ENCODE measurements around the gene AKAP12.

Gene AKAP12

DNA sequence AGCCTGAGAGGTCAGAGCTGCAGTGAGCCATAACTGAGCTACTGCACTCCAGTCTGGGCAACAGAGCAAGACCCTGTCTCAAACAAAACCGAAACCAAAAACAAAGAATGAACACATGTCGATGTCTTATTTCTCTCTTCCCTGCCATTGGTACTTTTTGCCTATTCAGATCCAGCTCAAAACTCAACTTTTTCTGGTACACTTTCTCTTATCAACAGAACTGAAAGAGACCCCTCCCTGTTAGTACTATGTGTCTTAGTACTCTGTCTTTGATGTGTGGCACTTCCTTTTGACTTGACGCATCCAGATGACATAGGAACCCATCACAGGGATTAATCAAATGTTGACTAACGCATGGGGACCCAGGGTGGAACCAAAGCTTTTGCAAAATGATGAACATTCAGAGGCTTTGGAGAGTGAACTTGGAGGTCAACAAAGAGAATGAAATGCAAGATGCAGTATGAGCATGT, 44.8 kb downstream of the AKAP12 start:
- no peak for DNase-seq (ENCODE audit: low read depth)

DNA sequence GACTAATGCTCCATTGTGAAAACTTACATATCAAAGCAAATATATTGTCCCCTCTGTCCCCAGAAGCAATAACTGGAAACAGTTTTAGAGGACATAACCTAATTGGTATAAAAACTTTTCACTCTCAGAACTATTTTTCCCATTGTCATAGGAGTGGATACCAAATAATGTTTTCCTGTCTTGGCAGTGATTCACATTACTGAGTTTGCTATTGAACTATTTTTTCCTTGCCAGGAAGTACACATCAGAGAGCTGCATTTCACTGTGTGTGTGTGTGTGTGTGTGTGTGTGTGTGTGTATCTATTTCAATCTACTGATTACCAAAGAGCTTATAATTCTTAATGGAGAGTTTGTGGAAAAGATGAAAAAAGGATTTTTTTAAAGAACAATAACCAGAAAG, 45.4 kb downstream of the AKAP12 start:
- no peak for DNase-seq (ENCODE audit: low read depth)

DNA sequence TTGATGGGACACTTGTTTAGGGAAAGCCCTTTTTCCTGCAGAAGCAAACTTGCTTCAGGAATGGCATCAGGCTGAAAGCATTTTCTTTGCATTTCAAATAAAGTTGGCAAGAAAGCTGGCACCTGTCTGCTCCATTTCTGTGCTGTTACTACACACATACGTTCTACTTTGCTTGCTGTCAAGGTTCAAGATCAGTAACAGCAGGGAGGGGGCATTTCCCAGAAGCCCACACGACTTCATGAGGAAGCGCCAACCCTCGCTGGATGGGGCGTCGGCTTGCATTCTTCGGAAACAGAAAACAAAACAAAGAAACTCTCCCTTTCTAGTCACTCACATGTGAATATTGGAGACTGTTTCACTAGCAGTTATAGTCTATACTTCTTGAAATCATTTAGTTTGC, 46.4 kb downstream of the AKAP12 start:
- no peak for DNase-seq (ENCODE audit: low read depth)

DNA sequence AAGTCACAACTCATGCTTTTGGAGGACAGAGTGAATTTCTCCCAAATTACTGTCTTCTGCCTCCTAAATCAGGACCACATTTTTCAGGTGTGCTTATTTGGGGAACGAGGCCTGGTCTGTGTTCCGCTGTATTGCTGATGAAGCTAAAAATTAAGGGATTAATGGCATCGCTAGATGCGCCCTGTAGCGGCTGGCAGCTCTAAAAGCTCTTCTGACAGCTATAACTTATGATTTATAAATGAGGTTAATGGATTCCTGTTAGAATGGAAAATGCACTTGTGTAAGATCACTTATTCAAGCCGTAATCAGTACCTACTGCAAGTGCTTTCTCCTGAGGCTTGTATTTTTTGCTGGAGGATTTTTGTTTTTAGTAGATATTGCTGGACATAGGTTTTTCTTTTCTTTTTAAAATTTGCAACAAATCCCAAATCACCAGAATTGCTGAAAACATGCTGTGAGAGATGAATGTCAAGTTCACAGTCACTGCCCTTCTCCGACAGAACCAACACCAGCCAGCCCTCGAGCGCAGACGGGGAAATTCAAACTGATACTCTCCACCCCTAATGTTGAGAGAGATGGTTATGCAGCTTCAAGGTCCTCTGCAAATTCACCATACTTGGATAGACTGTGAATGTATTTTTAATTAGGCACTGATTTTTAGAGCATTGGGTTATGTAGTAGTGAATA, 49.1 kb downstream of the AKAP12 start:
- DNase-seq (ENCODE audit: low read depth) = no peak

DNA sequence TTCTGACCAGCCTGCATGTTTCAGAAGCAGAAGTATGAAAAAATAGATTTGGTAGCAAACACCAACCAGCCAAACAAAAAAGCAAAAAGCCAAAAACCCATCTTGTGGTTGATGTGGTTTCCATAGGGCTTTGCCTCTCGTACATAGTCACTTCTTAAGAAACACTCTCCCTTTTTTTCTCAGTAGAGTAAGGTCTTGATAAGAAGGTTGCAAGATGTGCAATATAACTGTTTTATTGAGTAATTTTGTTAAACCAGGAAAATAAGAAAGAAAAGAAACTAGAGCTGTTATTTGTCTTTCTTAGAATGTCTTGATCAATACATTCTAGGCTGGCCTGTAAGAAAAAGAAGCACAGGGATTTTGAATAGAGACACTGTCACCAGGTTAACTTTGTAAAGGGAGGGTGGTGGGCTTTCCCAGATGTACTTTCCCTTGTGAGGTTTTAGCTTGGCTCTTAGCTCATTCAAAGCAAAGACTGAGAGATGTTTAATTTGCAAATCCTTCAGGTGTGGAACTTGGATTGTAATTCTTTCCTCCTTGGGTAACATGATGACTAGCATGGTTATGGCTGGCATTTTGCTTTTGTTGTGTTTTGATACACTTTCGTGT, 49.7 kb downstream of the AKAP12 start:
- DNase-seq (ENCODE audit: low read depth) = no peak

DNA sequence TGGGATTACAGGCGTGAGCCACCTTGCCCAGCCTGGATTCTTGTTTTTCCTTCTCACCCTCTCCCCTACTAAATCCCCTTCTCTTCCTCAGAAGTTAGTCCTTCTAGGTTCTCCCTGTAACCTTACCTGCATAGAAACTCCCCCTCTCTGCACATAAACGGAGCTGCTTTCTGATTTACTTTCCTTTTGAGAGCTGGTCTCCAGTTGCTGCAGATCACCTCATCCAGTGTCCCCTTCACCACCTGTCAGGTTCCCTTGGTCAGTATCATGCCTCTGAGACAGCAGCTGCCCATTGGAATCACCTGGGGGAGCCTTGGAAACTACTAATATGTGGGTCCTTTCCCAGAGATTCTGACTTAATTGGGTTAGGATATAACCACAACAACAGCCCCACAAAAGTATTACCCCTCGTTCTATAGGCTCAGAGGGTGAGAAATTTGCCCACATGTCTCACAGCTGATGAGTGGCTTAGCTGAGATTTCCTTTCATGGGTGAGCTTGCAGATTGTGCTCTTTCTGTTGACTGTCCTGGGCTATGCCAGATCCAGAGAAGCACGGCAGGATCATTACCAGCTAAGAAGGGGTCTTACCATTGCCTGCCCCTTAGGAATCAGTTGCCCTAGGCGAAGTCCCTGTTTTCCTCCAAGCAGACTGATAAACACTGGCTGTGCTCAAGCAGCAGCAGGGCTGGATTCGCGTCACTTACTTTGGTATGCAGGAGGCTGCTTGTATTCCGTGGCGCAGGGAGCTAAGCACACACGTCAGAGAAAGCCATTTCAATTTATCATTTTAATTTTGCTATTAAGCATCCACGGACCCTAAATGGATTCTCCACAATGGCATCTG, 51.3 kb downstream of the AKAP12 start:
- DNase-seq (ENCODE audit: low read depth) = no peak

DNA sequence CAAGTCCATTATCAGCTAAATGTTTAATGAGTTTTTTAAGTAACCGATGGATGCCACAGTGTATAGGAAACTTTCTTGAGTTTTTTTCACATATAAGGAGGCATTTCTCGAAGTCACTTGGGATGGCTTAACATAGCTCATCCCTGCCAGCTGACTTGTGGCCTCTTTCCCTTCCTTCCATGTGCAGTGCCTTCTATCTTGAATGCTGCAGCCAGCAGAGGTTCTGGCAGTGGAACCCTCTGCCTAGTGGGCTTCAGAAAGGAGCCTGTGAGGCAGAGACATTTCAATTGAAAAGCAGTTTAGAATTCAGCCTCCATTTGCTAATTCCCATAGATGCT, 51.9 kb downstream of the AKAP12 start:
- DNase-seq (ENCODE audit: low read depth) = no peak

DNA sequence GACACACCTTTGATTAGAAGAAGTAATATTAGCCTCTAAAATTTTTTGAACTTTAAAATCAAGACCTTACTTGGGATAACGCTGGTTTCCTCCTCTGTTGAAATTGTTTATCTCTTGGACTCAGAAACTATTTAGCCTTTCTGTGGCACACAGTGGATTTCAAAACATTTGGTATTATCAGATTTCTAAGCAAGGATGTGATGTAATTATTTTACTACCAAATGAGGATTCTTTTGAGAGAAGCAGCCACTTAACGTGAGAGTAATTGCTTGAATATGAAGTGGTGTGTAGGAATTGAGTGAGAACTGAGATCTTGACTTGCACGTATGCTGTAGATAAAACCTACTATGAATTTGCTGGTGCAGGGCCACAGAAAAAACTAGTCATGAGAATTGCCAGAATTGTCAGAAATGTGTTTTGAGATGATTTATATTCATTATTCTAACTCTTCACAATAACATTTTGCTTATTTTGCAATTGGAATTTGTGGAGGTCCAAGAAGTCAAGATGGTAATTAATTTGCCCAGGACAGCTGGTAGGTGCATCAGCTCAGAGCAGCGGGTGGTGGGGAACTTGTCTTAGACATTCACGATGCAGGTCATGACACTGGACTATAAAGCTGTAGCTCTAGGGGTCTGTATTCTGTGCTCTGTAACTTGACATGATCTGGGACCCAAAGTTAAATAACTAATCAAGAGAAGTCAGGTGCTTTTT, 53.4 kb downstream of the AKAP12 start:
- DNase-seq (ENCODE audit: low read depth) = no peak

DNA sequence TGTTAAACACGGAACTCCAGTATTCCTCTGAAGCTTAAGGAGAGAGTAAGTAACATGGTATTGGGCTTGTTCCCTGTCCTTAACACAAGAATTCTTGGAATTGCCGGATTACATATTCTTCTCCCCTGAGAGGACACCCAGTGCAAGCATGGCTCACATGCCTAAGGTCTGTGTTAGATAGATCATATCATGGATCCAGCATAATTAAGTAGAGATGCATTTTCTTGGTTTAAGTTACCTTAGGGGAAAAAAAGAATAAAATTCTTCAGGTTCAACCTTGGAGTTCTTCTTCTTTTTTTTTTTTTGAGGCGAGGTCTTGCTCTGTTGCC, 53.9 kb downstream of the AKAP12 start:
- no peak for DNase-seq (ENCODE audit: low read depth)

DNA sequence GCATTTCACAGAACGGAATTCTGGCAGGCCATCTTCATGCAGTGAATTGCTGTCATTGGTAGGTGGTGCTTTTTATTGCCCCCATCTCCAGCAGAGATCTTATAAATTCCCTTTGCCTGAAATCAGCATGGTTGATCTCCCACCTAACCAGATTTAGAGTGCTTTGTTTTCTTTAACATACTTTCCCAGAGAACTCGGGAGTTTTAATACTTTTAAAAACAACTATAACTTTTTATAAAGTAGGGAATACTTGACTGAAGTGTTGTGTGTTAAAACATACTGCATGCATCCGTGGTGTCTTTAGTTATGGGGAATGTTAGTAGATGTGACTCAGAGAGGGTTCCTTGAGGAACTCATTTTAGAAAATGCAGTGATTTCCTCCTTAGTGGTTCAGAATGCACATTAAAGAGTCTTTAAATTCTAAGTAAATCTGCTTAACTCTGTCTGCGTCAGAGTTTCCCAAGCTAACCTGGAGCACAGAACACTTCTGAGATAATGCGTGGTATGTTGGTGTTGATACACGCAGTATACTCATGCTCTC, 54.9 kb downstream of the AKAP12 start:
- no peak for DNase-seq (ENCODE audit: low read depth)

DNA sequence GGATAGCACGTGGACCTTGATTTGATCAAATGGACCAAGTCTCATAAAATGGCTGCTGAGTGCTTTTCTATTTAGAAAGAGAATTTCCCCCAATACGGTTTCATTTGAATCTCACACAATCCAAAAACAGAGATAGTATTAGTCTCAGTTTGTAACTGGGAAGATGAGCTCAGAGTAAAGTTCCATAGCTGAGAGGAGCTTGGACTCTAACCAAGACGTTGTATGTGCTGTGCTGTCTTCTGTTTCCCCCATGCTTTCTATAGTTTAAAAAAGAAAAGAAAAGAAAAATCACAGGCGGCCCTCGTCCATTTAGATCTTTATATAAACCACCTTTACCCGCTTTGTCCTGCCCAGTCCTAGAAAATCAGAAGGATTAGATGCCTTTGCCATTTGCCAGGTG, 58.1 kb downstream of the AKAP12 start:
- DNase-seq (ENCODE audit: low read depth) = no peak

DNA sequence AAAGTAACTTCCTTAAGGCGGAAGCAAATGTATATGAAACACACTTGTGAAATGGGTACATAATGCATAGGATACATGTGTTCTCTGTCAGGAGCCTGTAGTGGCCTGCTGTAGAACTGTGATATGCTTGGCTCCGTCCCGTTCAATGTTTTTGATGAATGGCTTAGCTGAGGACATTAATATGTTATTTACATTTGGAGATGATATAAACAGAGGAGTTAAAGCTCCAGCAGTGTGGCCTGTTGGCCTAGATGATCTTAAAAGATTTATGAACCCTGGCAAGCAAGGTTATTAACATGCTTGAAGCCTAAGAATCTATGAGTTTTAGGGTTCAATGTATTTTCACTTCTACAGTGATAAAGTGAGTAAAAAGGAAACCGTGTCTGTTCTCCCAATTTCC, 59.2 kb downstream of the AKAP12 start:
- DNase-seq (ENCODE audit: low read depth) = no peak

DNA sequence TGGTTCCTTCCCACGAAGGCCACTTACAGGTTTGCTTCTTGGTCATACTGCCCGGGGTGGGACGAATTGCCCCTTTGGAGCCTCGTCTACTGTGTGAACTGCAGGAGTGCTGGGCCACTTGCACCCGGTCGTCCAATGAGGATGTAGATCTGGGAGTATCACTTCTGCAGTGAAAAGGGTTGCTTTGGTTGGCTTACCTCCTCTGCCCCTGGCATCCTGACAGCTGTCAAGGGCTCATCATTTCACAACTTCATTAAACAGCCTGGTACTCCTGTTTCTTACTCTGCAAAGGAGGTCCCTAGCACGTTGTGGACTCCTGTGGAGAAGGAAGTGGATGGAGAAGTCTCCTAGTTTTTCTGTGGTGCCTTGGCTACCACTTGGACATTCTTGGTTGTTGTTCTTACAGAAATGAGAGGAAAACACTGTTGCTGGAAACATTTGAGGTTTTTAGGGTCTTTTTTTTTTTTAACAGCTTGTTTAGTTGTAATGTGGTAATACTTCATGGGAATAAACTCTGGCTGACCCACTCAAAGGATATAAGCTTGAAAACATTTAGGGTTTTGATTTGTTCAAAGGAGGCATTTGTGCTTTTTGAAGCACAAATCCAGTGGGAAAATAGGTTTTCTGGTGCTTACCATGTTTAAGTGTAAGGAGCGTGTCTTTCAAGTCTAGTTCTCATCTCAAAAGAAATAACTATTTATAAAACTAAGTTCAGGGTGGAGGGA, 60.7 kb downstream of the AKAP12 start:
- no peak for DNase-seq (ENCODE audit: low read depth)

DNA sequence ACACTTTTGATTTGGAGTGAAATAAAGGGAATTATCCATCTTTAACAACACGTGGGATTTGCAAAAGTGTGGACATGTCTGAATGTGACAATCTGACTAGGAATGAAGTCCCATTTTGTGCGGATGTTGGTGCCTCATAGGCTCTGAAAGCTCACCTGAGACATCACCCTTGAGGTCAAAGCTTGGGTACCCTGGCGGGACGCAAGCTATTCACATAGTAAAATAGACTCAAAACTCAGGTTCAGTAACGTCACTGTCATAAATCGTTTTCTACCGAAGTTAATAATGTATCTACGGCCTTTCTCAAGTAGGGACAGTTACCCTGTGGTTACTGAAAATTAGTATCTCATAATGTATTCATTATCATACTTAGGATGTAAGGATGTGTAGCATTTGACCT, 61.8 kb downstream of the AKAP12 start:
- no peak for DNase-seq (ENCODE audit: low read depth)

DNA sequence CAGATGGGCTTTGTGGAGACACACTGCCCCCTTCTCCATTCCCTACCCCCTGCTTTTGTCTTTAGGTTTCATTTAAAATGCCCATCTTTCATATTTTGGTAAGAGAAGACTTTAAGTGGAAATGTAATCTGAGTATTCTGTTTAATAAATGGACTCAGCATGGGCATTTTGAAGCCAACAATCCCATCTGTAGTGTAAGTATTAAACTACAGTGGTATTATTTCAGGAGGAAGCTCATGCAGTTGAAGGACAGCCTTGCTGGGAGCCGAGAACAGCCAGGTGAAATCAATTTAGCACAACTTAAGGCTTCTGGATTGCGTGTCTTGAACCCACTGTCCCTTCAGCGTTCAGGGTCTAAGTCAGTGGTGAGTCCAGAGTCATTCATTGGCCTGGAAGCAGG, 63.5 kb downstream of the AKAP12 start:
- no peak for DNase-seq (ENCODE audit: low read depth)

DNA sequence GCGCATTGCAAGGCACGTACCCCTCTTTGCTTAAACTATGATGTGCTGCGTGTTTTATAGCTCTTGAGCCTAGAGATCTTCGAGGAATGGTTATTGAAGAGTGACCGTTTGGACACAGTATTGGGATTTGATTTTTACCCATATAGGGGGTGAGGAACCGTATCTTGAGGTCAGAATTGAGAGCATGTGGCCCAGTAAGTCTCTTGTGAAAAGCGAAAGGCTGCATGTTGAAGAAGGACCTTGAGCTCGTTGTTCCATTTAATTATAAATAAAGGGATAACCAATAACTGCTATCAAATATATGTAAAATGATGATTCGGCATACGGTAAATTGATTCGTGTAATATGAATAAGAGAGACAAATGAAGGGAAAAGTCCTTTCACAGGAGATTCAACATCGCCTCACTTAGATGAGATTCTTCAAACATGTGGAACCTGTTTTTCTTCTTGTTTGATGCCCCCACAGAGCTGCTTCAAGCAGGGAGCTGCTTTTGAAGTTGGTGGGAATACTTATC, 66.6 kb downstream of the AKAP12 start:
- no peak for DNase-seq (ENCODE audit: low read depth)

DNA sequence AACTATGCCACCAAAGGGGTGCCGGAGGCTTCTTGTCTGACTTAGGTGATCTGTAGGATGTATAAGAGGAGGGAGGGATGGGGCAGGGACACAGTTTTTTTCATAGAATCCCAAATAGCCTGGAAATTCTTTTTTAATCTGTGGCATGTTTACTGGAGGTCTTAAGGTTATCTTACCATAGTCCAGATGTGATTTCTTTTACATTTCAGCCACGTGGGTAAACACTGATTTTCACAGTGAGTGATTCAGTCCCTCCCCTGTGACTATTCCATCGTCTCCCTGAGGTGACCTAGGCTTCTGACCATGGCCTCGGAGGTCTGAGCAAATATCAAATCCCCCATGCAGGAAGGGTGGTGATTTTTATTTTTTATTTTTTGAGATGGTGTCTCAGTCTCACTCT, 67.7 kb downstream of the AKAP12 start:
- DNase-seq (ENCODE audit: low read depth) = no peak

DNA sequence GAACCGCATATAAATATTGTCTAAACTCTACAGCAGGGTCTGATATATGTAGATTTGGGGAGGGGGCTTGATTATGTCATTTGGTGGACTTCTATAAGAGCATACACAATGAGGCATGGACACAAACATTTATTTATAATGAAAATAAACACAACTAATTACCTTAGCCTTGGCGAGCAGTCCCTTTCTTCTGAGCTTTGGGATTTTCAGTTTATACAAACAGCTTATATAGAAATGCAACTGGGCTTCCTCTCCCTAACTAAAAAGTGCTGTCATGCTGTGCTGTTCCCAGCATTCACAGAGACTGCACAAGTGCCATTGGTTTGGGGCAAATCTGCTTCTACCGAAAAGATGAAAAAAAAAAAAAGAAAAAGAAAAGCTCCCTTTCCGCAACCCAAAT, 69.9 kb downstream of the AKAP12 start:
- no peak for DNase-seq (ENCODE audit: low read depth)

DNA sequence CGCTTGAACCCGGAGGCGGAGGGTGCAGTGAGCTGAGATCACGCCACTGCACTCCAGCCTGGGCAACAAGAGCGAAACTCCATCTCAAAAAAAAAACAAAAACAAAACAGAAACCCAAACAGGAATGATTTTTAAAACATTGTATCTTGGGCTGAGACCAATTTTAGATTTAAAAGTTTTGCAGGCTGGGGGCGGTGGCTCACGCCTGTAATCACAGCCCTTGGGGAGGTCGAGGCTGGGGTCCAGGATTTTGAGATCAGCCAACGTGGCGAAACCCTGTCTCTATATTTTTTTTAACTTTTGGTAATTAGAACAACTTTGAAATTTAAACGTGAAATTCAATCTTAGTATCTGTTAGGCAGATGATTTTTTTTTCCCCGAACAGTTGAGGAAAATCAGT, 70.5 kb downstream of the AKAP12 start:
- no peak for DNase-seq (ENCODE audit: low read depth)

DNA sequence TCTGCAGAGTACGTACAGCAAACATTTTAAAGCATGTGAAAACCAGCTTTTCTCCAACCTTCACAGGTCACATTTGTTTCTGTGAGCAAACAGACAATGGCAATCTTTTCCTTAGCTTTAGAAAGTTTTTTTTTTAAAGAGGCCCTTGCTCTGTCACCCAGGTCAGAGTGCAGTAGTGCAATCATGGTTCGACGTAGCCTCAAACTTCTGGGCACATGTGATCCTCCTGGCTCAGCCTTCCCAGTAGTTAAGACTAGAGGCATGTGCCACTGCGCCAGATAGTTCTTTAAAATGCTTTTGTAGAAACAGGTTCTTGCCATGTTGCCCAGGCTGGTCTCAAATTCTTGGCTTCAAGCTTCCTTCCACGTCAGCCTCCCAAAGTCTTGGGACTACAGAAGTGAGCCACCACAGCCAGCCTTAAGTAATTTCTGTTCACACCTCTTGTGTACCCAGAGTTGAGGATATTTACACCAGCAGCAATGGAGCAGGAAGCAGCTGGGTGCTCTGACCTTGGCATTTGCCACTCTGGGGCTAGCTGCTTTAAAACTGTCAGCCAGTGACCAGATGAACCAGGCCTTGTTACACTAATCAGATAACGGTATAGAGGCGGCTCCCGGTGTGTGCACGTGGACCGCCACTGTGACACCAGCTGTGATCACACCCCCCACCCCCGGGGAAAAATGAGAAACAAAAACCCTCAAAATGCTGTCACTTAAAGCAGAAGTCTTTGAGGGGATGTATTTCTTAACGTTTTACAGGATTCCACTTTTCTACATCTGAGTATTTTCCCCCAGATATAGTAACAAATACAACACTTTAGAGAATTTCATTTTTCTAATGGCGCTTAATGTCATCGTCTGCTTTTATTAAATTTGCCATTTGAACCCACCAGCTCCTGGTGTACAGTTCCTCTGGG, 71.3 kb downstream of the AKAP12 start:
- no peak for DNase-seq (ENCODE audit: low read depth)

DNA sequence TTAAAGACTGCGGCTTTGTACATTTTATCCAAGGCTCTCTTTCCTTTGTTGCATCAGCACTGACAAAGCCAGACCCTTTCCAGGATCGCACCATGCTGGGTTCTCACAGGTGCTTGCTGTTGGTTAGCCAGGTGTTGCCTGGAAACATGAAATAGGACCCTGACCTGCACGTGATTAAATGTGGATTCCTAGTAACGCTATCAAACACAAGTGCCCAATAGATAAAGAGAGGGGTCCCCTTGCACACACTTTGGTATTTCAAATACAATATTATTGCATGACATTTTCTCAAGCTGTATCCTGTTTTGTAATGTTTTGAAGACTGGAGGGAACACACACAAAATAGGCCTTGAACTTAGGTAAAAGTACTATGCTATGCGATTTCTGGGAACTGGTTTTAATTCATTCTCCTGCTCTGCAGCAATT, 73.3 kb downstream of the AKAP12 start:
- no peak for DNase-seq (ENCODE audit: low read depth)
